ENCODE results near the gene DDAH2. TPM values are rescaled to one million over a fixed set of nuclear protein-coding genes. Genes with fewer than 3 reads are reported as not detected.

Gene DDAH2
- polyA plus RNA-seq, 1 donor from 2014 or later: 386 TPM

GRCh38 chr6:31770860-31771259 lies 41.8 kb upstream of the DDAH2 start:
- no peaks in the 10 kb centered on the region for H3K27me3 ChIP-seq (ENCODE audit: insufficient read depth, low read depth, low read length)
- no peak for TF ChIP-seq POLR2AphosphoS5 (IDR thresholded peaks at IDR 0.05)
- TF ChIP-seq EZH2 (IDR thresholded peaks at IDR 0.05; ENCODE audit: borderline replicate concordance, insufficient read depth, low read length, poor library complexity, severe bottlenecking): no peak
- no peak for TF ChIP-seq EP300 (conservative IDR thresholded peaks at IDR 0.05; ENCODE audit: poor library complexity, severe bottlenecking)
- no peak for TF ChIP-seq REST (IDR thresholded peaks at IDR 0.05; ENCODE audit: borderline replicate concordance)
- no peak for TF ChIP-seq TAF1 (IDR thresholded peaks at IDR 0.05; ENCODE audit: low read depth)
- no peak for TF ChIP-seq RAD21 (conservative IDR thresholded peaks at IDR 0.05)
- no peak for TF ChIP-seq CTCF (IDR thresholded peaks at IDR 0.05; ENCODE audit: poor library complexity, severe bottlenecking)
- TF ChIP-seq MXI1 (conservative IDR thresholded peaks at IDR 0.05; ENCODE audit: poor library complexity, severe bottlenecking): no peak
- TF ChIP-seq SMC3 (conservative IDR thresholded peaks at IDR 0.05; ENCODE audit: poor library complexity): no peak

GRCh38 chr6:31769684-31770371 lies 40.7 kb upstream of the DDAH2 start:
- Histone ChIP-seq H3K27me3 (ENCODE audit: insufficient read depth, low read depth, low read length) (no peaks in the 10 kb centered on the region), H3K79me2 (replicated peaks; ENCODE audit: insufficient read depth, low read length) (no peaks in the 10 kb centered on the region), H3K27ac (ENCODE audit: low read length) (no peak overlapping the region), H3K9ac (ENCODE audit: low read length) (no peak overlapping the region), H3K36me3 (ENCODE audit: insufficient read depth, low read length) (no peaks in the 10 kb centered on the region), H3K4me3 (ENCODE audit: low read length) (no peak overlapping the region), H2AFZ (ENCODE audit: low read depth, low read length) (no peak overlapping the region), H3K4me2 (ENCODE audit: low read length) (no peak overlapping the region), H3K9me3 (ENCODE audit: low read length) (no peaks in the 10 kb centered on the region), H3K9me2 (ENCODE audit: insufficient read depth, low read length) (no peaks in the 10 kb centered on the region), H3F3A (ENCODE audit: insufficient read depth, low read length, poor library complexity, severe bottlenecking) (no peaks in the 10 kb centered on the region), H4K20me1 (ENCODE audit: insufficient read depth) (no peaks in the 10 kb centered on the region)
- TF ChIP-seq MXI1 (conservative IDR thresholded peaks at IDR 0.05; ENCODE audit: poor library complexity, severe bottlenecking): no peak
- no peak for TF ChIP-seq SMC3 (conservative IDR thresholded peaks at IDR 0.05; ENCODE audit: poor library complexity)
- no peak for TF ChIP-seq POLR2AphosphoS5 (IDR thresholded peaks at IDR 0.05)
- TF ChIP-seq RAD21 (conservative IDR thresholded peaks at IDR 0.05): no peak
- TF ChIP-seq REST (IDR thresholded peaks at IDR 0.05; ENCODE audit: borderline replicate concordance): no peak
- TF ChIP-seq EP300 (conservative IDR thresholded peaks at IDR 0.05; ENCODE audit: poor library complexity, severe bottlenecking): no peak
- TF ChIP-seq EZH2 (IDR thresholded peaks at IDR 0.05; ENCODE audit: borderline replicate concordance, insufficient read depth, low read length, poor library complexity, severe bottlenecking): no peak

More at GRCh38 chr6:31770860-31771259, 41.8 kb upstream of the DDAH2 start:
- H3K9me2 ChIP-seq (ENCODE audit: insufficient read depth, low read length): no peaks in the 10 kb centered on the region
- no peaks in the 10 kb centered on the region for H4K20me1 ChIP-seq (ENCODE audit: insufficient read depth)
- no peaks in the 10 kb centered on the region for H3K9me3 ChIP-seq (ENCODE audit: low read length)
- H3K9ac ChIP-seq (ENCODE audit: low read length): no peak overlapping the region
- no peaks in the 10 kb centered on the region for H3K36me3 ChIP-seq (ENCODE audit: insufficient read depth, low read length)
- no peaks in the 10 kb centered on the region for H3F3A ChIP-seq (ENCODE audit: insufficient read depth, low read length, poor library complexity, severe bottlenecking)
- no peak overlapping the region for H2AFZ ChIP-seq (ENCODE audit: low read depth, low read length)
- no peak overlapping the region for H3K4me2 ChIP-seq (ENCODE audit: low read length)
- no peaks in the 10 kb centered on the region for H3K79me2 ChIP-seq (replicated peaks; ENCODE audit: insufficient read depth, low read length)
- H3K27ac ChIP-seq (ENCODE audit: low read length): no peak overlapping the region
- H3K4me3 ChIP-seq (ENCODE audit: low read length): no peak overlapping the region
